Measurements from ENCODE around the gene VAV2. TPM values are rescaled to one million over a fixed set of nuclear protein-coding genes. Genes with fewer than 3 reads are reported as not detected.

Gene VAV2
- total and polyA plus RNA-seq, 2 donors, result 5.4 to 9.8 TPM

DNA sequence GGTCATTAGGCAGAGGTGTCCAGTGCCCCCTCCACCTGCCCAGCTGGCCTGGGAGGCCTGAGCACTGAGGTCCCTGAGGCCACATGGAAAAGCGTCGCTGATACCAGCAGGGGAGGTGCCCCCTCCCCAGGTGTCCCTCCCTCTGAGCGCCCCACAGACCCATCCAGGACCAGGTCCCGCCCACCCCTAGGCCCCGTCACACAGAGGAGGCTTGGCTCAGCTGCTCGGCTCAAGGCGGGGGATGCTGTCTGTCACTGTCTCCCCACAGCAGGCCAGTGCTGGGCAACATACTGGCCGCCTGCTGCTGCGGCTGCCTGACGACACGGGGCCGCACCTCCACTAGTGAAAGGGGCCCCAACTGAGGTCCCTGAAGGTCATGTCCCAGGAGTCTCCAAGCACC is 71.7 kb downstream of the VAV2 start:
- Histone ChIP-seq H3K4me1 (ENCODE audit: control insufficient read depth in 2 of 2, insufficient read depth in 2 of 2, low read length in 2 of 2) (no peaks in the 10 kb centered on the region), H3K4me3 (ENCODE audit: low read length in 2 of 2) (no peak overlapping the region), H3K27me3 (ENCODE audit: control insufficient read depth in 2 of 2, insufficient read depth in 1 of 2, low read length in 1 of 2) (no peaks in the 10 kb centered on the region), H3K27ac (ENCODE audit: low read depth in 1 of 2, low read length in 1 of 2) (no peak overlapping the region), H3K36me3 (ENCODE audit: control insufficient read depth in 2 of 2, insufficient read depth in 2 of 2, low read length in 1 of 2) (no peaks in the 10 kb centered on the region), H3K9me3 (ENCODE audit: control insufficient read depth in 2 of 2, insufficient read depth in 1 of 2, low read length in 1 of 2) (no peaks in the 10 kb centered on the region)
- WGBS, result 96% methylated on average over 12 of the region's 12 CpGs
- no peak for DNase-seq (ENCODE audit: low read depth in 6 of 9, low spot score in 9 of 9)

DNA sequence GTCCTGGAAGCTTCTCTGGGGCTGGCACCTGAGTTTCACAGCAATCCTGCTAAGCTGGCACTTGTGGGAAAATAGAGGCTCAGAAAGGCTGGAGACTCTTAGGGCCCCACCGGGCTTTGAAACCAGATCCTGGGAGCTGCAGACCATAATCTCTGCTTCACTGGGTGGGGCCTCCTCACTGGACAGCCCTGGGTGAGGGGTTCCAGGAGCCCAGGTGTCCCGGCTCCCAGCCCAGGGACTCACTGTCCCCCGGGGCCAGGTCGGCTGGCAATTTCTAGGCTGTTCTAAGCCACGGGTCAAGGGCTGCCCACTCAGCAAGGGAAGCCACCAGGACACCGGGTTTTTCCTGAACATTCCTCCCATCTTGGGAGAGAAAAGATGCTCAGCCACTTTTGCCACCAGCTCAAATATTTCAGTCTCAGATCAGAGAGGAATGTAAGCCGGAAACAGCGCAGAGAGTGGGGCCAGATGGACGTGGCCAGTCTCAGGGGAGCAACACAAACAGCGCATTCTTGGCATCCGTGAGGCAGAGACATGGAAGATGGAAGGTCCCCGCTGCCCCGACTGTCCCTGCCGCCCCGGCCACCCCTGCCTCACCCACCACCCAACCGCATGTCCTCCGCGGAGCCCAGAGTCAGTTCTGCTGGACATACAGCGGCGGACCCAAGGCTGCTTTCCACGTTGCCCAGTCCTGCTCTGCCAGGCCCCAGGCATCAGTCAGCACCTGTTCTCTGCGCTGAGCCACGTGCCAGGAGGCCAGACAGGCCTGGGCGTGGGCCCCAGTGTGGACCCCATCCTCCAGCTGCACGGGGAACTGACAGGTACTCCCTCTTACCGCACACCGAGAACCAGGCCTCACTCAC is 72.6 kb downstream of the VAV2 start:
- no peaks in the 10 kb centered on the region for H3K36me3 ChIP-seq (ENCODE audit: control insufficient read depth in 2 of 2, insufficient read depth in 2 of 2, low read length in 1 of 2)
- no peak overlapping the region for H3K27ac ChIP-seq (ENCODE audit: low read depth in 1 of 2, low read length in 1 of 2)
- 92% methylated on average over 27 of the region's 27 CpGs for WGBS
- no peaks in the 10 kb centered on the region for H3K9me3 ChIP-seq (ENCODE audit: control insufficient read depth in 2 of 2, insufficient read depth in 1 of 2, low read length in 1 of 2)
- H3K4me3 ChIP-seq (ENCODE audit: low read length in 2 of 2), result no peak overlapping the region
- no peaks in the 10 kb centered on the region for H3K4me1 ChIP-seq (ENCODE audit: control insufficient read depth in 2 of 2, insufficient read depth in 2 of 2, low read length in 2 of 2)
- no peak for DNase-seq (ENCODE audit: low read depth in 6 of 9, low spot score in 9 of 9)
- no peaks in the 10 kb centered on the region for H3K27me3 ChIP-seq (ENCODE audit: control insufficient read depth in 2 of 2, insufficient read depth in 1 of 2, low read length in 1 of 2)

- WGBS, result 54% methylated on average over 24 of the region's 24 CpGs
- no peaks in the 10 kb centered on the region for H3K9me3 ChIP-seq (ENCODE audit: control insufficient read depth in 2 of 2, insufficient read depth in 1 of 2, low read length in 1 of 2)
- H3K27ac ChIP-seq (ENCODE audit: low read depth in 1 of 2, low read length in 1 of 2), result no peak overlapping the region
- no peak for DNase-seq (ENCODE audit: low read depth in 6 of 9, low spot score in 9 of 9)
- H3K27me3 ChIP-seq (ENCODE audit: control insufficient read depth in 2 of 2, insufficient read depth in 1 of 2, low read length in 1 of 2), result no peaks in the 10 kb centered on the region
- no peak overlapping the region for H3K4me3 ChIP-seq (ENCODE audit: low read length in 2 of 2)
- H3K4me1 ChIP-seq (ENCODE audit: control insufficient read depth in 2 of 2, insufficient read depth in 2 of 2, low read length in 2 of 2), result no peaks in the 10 kb centered on the region
- no peaks in the 10 kb centered on the region for H3K36me3 ChIP-seq (ENCODE audit: control insufficient read depth in 2 of 2, insufficient read depth in 2 of 2, low read length in 1 of 2)
Measured at GRCh38 chr9:133918111-133918813, 73.9 kb downstream of the VAV2 start.

DNA sequence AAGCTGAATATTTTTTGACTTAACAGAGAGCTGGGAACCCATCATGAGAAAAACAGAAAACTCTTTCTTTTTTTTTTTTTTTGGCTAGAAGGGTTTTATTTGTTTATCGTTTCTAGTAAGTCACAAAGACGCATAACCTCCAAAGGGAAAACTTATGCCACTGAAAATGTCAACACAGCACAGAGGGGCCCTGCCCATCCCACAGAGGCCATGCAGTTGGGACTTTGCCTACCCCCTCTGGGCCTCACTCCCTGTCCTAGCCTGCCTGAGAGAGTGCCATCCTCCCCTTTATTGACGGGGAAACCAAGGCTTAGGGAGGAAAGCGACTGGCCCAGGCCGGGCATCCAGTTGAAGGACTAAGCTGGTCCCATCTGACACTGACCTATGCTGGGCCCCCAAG is 74.7 kb downstream of the VAV2 start:
- WGBS, result 98% methylated on average over 5 of the region's 5 CpGs
- DNase-seq (ENCODE audit: low read depth in 6 of 9, low spot score in 9 of 9), result no peak
- H3K4me3 ChIP-seq (ENCODE audit: low read length in 2 of 2), result no peak overlapping the region
- H3K27ac ChIP-seq (ENCODE audit: low read depth in 1 of 2, low read length in 1 of 2), result no peak overlapping the region
- no peaks in the 10 kb centered on the region for H3K36me3 ChIP-seq (ENCODE audit: control insufficient read depth in 2 of 2, insufficient read depth in 2 of 2, low read length in 1 of 2)
- no peaks in the 10 kb centered on the region for H3K9me3 ChIP-seq (ENCODE audit: control insufficient read depth in 2 of 2, insufficient read depth in 1 of 2, low read length in 1 of 2)
- H3K4me1 ChIP-seq (ENCODE audit: control insufficient read depth in 2 of 2, insufficient read depth in 2 of 2, low read length in 2 of 2), result no peaks in the 10 kb centered on the region
- H3K27me3 ChIP-seq (ENCODE audit: control insufficient read depth in 2 of 2, insufficient read depth in 1 of 2, low read length in 1 of 2), result no peaks in the 10 kb centered on the region

GRCh38 chr9:133916159-133916541 is 76.0 kb downstream of the VAV2 start:
- Histone ChIP-seq H3K9me3 (ENCODE audit: control insufficient read depth in 2 of 2, insufficient read depth in 1 of 2, low read length in 1 of 2) (no peaks in the 10 kb centered on the region), H3K4me3 (ENCODE audit: low read length in 2 of 2) (no peak overlapping the region), H3K27ac (ENCODE audit: low read depth in 1 of 2, low read length in 1 of 2) (no peak overlapping the region), H3K36me3 (ENCODE audit: control insufficient read depth in 2 of 2, insufficient read depth in 2 of 2, low read length in 1 of 2) (no peaks in the 10 kb centered on the region), H3K27me3 (ENCODE audit: control insufficient read depth in 2 of 2, insufficient read depth in 1 of 2, low read length in 1 of 2) (no peaks in the 10 kb centered on the region), H3K4me1 (ENCODE audit: control insufficient read depth in 2 of 2, insufficient read depth in 2 of 2, low read length in 2 of 2) (no peaks in the 10 kb centered on the region)
- 83% methylated on average over 16 of the region's 16 CpGs for whole genome bisulfite sequencing
- no peak for DNase-seq (ENCODE audit: low read depth in 6 of 9, low spot score in 9 of 9)

- no peak for DNase-seq (ENCODE audit: low read depth in 6 of 9, low spot score in 9 of 9)
- Histone ChIP-seq H3K27ac (ENCODE audit: low read depth in 1 of 2, low read length in 1 of 2) (no peak overlapping the region), H3K27me3 (ENCODE audit: control insufficient read depth in 2 of 2, insufficient read depth in 1 of 2, low read length in 1 of 2) (no peaks in the 10 kb centered on the region), H3K4me3 (ENCODE audit: low read length in 2 of 2) (no peak overlapping the region), H3K9me3 (ENCODE audit: control insufficient read depth in 2 of 2, insufficient read depth in 1 of 2, low read length in 1 of 2) (no peaks in the 10 kb centered on the region), H3K4me1 (ENCODE audit: control insufficient read depth in 2 of 2, insufficient read depth in 2 of 2, low read length in 2 of 2) (no peaks in the 10 kb centered on the region), H3K36me3 (ENCODE audit: control insufficient read depth in 2 of 2, insufficient read depth in 2 of 2, low read length in 1 of 2) (no peaks in the 10 kb centered on the region)
- 80% methylated on average over 30 of the region's 30 CpGs for WGBS
Measured at GRCh38 chr9:133915534-133916158, 76.5 kb downstream of the VAV2 start.

- no peak for DNase-seq (ENCODE audit: low read depth in 6 of 9, low spot score in 9 of 9)
- Histone ChIP-seq H3K27me3 (ENCODE audit: control insufficient read depth in 2 of 2, insufficient read depth in 1 of 2, low read length in 1 of 2) (no peaks in the 10 kb centered on the region), H3K36me3 (ENCODE audit: control insufficient read depth in 2 of 2, insufficient read depth in 2 of 2, low read length in 1 of 2) (no peaks in the 10 kb centered on the region), H3K4me3 (ENCODE audit: low read length in 2 of 2) (no peak overlapping the region), H3K9me3 (ENCODE audit: control insufficient read depth in 2 of 2, insufficient read depth in 1 of 2, low read length in 1 of 2) (no peaks in the 10 kb centered on the region), H3K4me1 (ENCODE audit: control insufficient read depth in 2 of 2, insufficient read depth in 2 of 2, low read length in 2 of 2) (no peaks in the 10 kb centered on the region), H3K27ac (ENCODE audit: low read depth in 1 of 2, low read length in 1 of 2) (no peak overlapping the region)
- 61% methylated on average over 25 of the region's 25 CpGs for WGBS
Measured at GRCh38 chr9:133914442-133915342, 77.4 kb downstream of the VAV2 start.

DNA sequence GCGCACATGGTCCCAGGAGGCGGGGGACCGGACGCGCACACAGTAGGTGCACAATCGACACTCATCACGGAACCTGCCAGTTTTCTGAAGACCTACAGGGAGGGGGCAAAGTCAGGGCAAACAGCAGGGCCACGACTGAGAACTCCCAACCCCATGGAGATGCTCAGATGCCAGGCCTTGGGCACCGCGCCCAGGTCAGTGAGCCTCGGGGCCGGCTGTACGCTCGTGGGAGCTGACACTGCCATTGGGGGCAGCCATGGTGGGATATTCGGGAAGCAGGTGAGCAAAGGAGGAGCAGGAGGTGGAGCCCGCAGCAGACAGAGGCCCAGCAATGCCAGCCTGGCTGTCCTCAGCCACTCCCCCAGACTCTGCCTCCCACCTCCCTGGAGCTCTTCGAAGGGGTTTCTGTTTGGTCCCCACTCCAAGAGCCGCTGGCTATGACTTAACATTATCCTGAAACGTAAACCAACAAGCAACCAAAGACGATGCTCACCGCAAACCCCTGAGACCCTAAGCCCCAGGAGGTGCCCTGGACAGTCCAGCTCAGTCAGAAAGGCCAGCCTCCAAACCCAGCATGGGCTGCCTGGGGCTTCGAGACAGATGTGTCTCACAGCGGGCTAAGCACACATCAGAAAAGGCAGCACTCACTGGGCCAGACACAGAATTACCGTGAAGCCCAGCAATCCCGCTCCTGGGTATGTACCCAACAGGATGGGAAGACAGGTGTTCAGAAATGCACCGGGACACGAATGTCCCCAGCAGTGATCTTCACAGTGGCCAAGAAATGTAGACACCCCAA is 78.4 kb downstream of the VAV2 start:
- Histone ChIP-seq H3K27me3 (ENCODE audit: control insufficient read depth in 2 of 2, insufficient read depth in 1 of 2, low read length in 1 of 2) (no peaks in the 10 kb centered on the region), H3K4me1 (ENCODE audit: control insufficient read depth in 2 of 2, insufficient read depth in 2 of 2, low read length in 2 of 2) (no peaks in the 10 kb centered on the region), H3K27ac (ENCODE audit: low read depth in 1 of 2, low read length in 1 of 2) (no peak overlapping the region), H3K9me3 (ENCODE audit: control insufficient read depth in 2 of 2, insufficient read depth in 1 of 2, low read length in 1 of 2) (no peaks in the 10 kb centered on the region), H3K36me3 (ENCODE audit: control insufficient read depth in 2 of 2, insufficient read depth in 2 of 2, low read length in 1 of 2) (no peaks in the 10 kb centered on the region), H3K4me3 (ENCODE audit: low read length in 2 of 2) (no peak overlapping the region)
- 95% methylated on average over 27 of the region's 27 CpGs for WGBS
- DNase-seq (ENCODE audit: low read depth in 6 of 9, low spot score in 9 of 9), result no peak
